Small intestine (tissue), 7 donors: Measurements from ENCODE around the gene LRRC4. TPM values are rescaled to one million over a fixed set of nuclear protein-coding genes. Genes with fewer than 3 reads are reported as not detected.

ENCODE experiments used
- DNase-seq, 2 donors: peaks; one replicate each; pipeline versions ENCODE4 v3.0.0 to v3.0.0-alpha.2; 2013
- FAIRE-seq: peaks from 2 replicates; lab custom pipeline; 2012; peaks lifted over from hg19 to GRCh38; lab: Jason Lieb, UNC
- H3K27ac ChIP-seq, 3 donors: one replicate each; pipeline ENCODE4 v1.5.1; 2013; ENCODE audit warnings: low read length in 2 of 3, mild to moderate bottlenecking in 2 of 3, control low read depth in 1 of 3, inconsistent platforms in 1 of 3, low read depth in 1 of 3, moderate library complexity in 1 of 3
- H3K27me3 ChIP-seq, 3 donors: one replicate each; pipeline ENCODE4 v1.6.1; 2013; ENCODE audit warnings: low read length in 3 of 3, inconsistent platforms in 1 of 3; ENCODE audit not compliant: control insufficient read depth in 3 of 3, insufficient read depth in 3 of 3
- H3K36me3 ChIP-seq, 3 donors: one replicate each; pipeline ENCODE4 v1.6.1; 2013; ENCODE audit warnings: low read length in 3 of 3, inconsistent platforms in 1 of 3, low read depth in 1 of 3, mild to moderate bottlenecking in 1 of 3, moderate library complexity in 1 of 3; ENCODE audit not compliant: control insufficient read depth in 3 of 3, insufficient read depth in 2 of 3
- H3K4me1 ChIP-seq, 3 donors: one replicate each; pipeline ENCODE4 v1.6.1; 2013; ENCODE audit warnings: low read length in 2 of 3, inconsistent platforms in 1 of 3, low read depth in 1 of 3, mild to moderate bottlenecking in 1 of 3, moderate library complexity in 1 of 3; ENCODE audit not compliant: control insufficient read depth in 3 of 3, insufficient read depth in 2 of 3
- H3K4me3 ChIP-seq, 3 donors: one replicate each; pipeline ENCODE4 v1.5.1; 2013; ENCODE audit warnings: low read length in 3 of 3, control low read depth in 1 of 3, inconsistent platforms in 1 of 3, low read depth in 1 of 3, mild to moderate bottlenecking in 1 of 3, moderate library complexity in 1 of 3
- H3K9me3 ChIP-seq, 2 donors: one replicate each; pipeline ENCODE4 v1.6.1; 2013; ENCODE audit warnings: low read depth in 1 of 2, low read length in 1 of 2; ENCODE audit not compliant: control insufficient read depth in 2 of 2, insufficient read depth in 1 of 2
- WGBS, 3 donors: extraction: QIAGEN DNeasy Blood & Tissue Kit; methylation state at CpG; one replicate each; pipeline ENCODE4 v1.1.7; 2013; 5-methylcytosine and 5-hydroxymethylcytosine counted together
- polyA plus RNA-seq, 4 donors: library from polyadenylated mRNA; stranded (reverse) in 3 of 4; unstranded in 1 of 4; fragments of 200-250 nt in 3 of 4; fragments of 120-200 nt in 1 of 4; gene quantifications; one replicate each; pipeline versions ENCODE4 v1.2.1 to v1.2.3, GENCODE V29; 2013
- donor health status: healthy with polysubstance abuse.
- donor health status: control.
- donor health status: control.
- donor health status: Bipolar disorder and iron deficiency.
- donor health status: healthy.

The LRRC4 gene
- polyA plus RNA-seq, 4 donors = 0.27 to 1.6 (median 0.79) TPM

- 77 to 82% (median 81%) methylated on average over 5 of the region's 5 CpGs for WGBS, 3 donors
- peaks cover 0 to 3% (median 0%) of the 10 kb centered on the region in 3 donors for H3K36me3 ChIP-seq
- no peak overlapping the region for H3K4me3 ChIP-seq
- no peak for DNase-seq
- H3K27me3 ChIP-seq = no peaks in the 10 kb centered on the region
- H3K9me3 ChIP-seq = peaks cover 0 to 5% of the 10 kb centered on the region in 2 donors
- H3K4me1 ChIP-seq = peaks cover 0 to 9% (median 0%) of the 10 kb centered on the region in 3 donors
- no peak overlapping the region for H3K27ac ChIP-seq
- no peak for FAIRE-seq
Measured at GRCh38 chr7:127983804-127984332, 47.4 kb downstream of the LRRC4 start.

- no peak overlapping the region for H3K27ac ChIP-seq
- H3K9me3 ChIP-seq = peaks cover 0 to 13% of the 10 kb centered on the region in 2 donors
- FAIRE-seq (no peak), DNase-seq (no peak)
- peaks cover 0 to 5% (median 0%) of the 10 kb centered on the region in 3 donors for H3K4me1 ChIP-seq
- no peak overlapping the region for H3K4me3 ChIP-seq
- WGBS, 3 donors = 93 to 99% (median 96%) methylated on average over 4 of the region's 4 CpGs
- no peaks in the 10 kb centered on the region for H3K27me3 ChIP-seq
- H3K36me3 ChIP-seq = peaks cover 0 to 7% (median 1%) of the 10 kb centered on the region in 3 donors
Measured at GRCh38 chr7:127981965-127982364, 49.3 kb downstream of the LRRC4 start.

GRCh38 chr7:127980901-127981300 is 50.3 kb downstream of the LRRC4 start:
- H3K27me3 ChIP-seq = no peaks in the 10 kb centered on the region
- DNase-seq = no peak
- H3K36me3 ChIP-seq = peaks cover 0 to 16% (median 3%) of the 10 kb centered on the region in 3 donors
- no peak overlapping the region for H3K4me3 ChIP-seq
- no peak for FAIRE-seq
- peaks cover 0 to 3% (median 0%) of the 10 kb centered on the region in 3 donors for H3K4me1 ChIP-seq
- no peak overlapping the region for H3K27ac ChIP-seq
- peaks cover 0 to 13% of the 10 kb centered on the region in 2 donors for H3K9me3 ChIP-seq
- 91 to 94% (median 93%) methylated on average over 1 of the region's 1 CpG for WGBS, 3 donors

- Histone ChIP-seq H3K27ac (no peak overlapping the region), H3K4me1 (peaks cover 0 to 7% (median 2%) of the 10 kb centered on the region in 3 donors), H3K4me3 (no peak overlapping the region), H3K9me3 (peaks cover 0 to 13% of the 10 kb centered on the region in 2 donors), H3K36me3 (peaks cover 0 to 22% (median 3%) of the 10 kb centered on the region in 3 donors), H3K27me3 (no peaks in the 10 kb centered on the region)
- DNase-seq = no peak
- no peak for FAIRE-seq
Measured at GRCh38 chr7:127979728-127980126, 51.5 kb downstream of the LRRC4 start.

- Histone ChIP-seq H3K4me1 (peaks cover 0 to 7% (median 2%) of the 10 kb centered on the region in 3 donors), H3K9me3 (peaks cover 0 to 13% of the 10 kb centered on the region in 2 donors), H3K36me3 (peaks cover 0 to 22% (median 3%) of the 10 kb centered on the region in 3 donors), H3K27ac (no peak overlapping the region), H3K27me3 (no peaks in the 10 kb centered on the region), H3K4me3 (no peak overlapping the region)
- no peak for DNase-seq
- 90 to 92% (median 91%) methylated on average over 9 of the region's 9 CpGs for WGBS, 3 donors
- no peak for FAIRE-seq
Measured at GRCh38 chr7:127979113-127979727, 52.0 kb downstream of the LRRC4 start.

GRCh38 chr7:127978421-127978820 is 52.8 kb downstream of the LRRC4 start:
- DNase-seq = no peak
- 97 to 99% (median 99%) methylated on average over 4 of the region's 4 CpGs for WGBS, 3 donors
- Histone ChIP-seq H3K4me3 (no peak overlapping the region), H3K4me1 (peaks cover 0 to 7% (median 2%) of the 10 kb centered on the region in 3 donors), H3K27ac (no peak overlapping the region), H3K27me3 (no peaks in the 10 kb centered on the region), H3K9me3 (peaks cover 0 to 13% of the 10 kb centered on the region in 2 donors), H3K36me3 (peaks cover 0 to 22% (median 3%) of the 10 kb centered on the region in 3 donors)
- FAIRE-seq = no peak

Other genes starting within 250 kb of the LRRC4 start
- under 1 TPM in 1 of 4 donors, not detected in 3; 0.25 TPM for gene LEP, start 209.8 kb upstream of the LRRC4 start, polyA plus RNA-seq